ENCODE measurements around the gene SLC36A3.

DNA sequence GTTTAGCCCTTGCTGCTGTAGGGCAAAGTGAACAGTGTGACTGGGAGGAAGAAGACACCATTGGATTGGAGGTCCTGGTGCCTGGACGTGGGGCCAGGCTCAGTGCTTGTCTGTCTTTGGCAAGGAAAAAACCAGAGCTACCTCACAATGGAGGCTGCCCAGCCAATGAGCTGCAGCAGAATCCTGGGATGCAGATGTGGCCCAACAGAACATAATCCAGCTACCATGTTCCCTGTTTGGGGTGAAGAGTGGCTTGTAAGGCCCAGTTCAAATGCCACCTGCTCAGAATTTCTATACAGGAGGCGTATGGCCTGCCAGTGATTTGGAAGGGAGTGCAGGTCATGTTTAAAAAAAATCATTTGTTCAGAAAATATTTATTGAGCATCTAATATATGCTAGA is at the start of gene SLC36A3:
- TF ChIP-seq, protein P1, sequence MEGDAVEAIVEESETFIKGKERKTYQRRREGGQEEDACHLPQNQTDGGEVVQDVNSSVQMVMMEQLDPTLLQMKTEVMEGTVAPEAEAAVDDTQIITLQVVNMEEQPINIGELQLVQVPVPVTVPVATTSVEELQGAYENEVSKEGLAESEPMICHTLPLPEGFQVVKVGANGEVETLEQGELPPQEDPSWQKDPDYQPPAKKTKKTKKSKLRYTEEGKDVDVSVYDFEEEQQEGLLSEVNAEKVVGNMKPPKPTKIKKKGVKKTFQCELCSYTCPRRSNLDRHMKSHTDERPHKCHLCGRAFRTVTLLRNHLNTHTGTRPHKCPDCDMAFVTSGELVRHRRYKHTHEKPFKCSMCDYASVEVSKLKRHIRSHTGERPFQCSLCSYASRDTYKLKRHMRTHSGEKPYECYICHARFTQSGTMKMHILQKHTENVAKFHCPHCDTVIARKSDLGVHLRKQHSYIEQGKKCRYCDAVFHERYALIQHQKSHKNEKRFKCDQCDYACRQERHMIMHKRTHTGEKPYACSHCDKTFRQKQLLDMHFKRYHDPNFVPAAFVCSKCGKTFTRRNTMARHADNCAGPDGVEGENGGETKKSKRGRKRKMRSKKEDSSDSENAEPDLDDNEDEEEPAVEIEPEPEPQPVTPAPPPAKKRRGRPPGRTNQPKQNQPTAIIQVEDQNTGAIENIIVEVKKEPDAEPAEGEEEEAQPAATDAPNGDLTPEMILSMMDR (IDR thresholded peaks at IDR 0.05), result no peak
- no peak for TF ChIP-seq POLR2A (IDR thresholded peaks at IDR 0.05)

Measured in heart left ventricle (tissue), 13 donors.